ENCODE results near the gene KLF5. TPM values are rescaled to one million over a fixed set of nuclear protein-coding genes. Genes with fewer than 3 reads are reported as not detected.

Gene KLF5
- total RNA-seq, 2 donors from 2014 or later: 334 to 424 TPM

GRCh38 chr13:73077865-73078264 lies 19.1 kb downstream of the KLF5 start:
- H3K36me3 ChIP-seq: no peaks in the 10 kb centered on the region
- no peaks in the 10 kb centered on the region for H3K9me3 ChIP-seq
- no peak overlapping the region for H3K27ac ChIP-seq
- H3K4me1 ChIP-seq: peaks cover 5% of the 10 kb centered on the region
- H3K9ac ChIP-seq (ENCODE audit: low read depth in 2 of 2, low read length in 2 of 2): no peak overlapping the region
- TF ChIP-seq, protein P1, sequence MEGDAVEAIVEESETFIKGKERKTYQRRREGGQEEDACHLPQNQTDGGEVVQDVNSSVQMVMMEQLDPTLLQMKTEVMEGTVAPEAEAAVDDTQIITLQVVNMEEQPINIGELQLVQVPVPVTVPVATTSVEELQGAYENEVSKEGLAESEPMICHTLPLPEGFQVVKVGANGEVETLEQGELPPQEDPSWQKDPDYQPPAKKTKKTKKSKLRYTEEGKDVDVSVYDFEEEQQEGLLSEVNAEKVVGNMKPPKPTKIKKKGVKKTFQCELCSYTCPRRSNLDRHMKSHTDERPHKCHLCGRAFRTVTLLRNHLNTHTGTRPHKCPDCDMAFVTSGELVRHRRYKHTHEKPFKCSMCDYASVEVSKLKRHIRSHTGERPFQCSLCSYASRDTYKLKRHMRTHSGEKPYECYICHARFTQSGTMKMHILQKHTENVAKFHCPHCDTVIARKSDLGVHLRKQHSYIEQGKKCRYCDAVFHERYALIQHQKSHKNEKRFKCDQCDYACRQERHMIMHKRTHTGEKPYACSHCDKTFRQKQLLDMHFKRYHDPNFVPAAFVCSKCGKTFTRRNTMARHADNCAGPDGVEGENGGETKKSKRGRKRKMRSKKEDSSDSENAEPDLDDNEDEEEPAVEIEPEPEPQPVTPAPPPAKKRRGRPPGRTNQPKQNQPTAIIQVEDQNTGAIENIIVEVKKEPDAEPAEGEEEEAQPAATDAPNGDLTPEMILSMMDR (IDR thresholded peaks at IDR 0.05): no peak
- no peak overlapping the region for H3K4me3 ChIP-seq
- no peak for DNase-seq
- no peaks in the 10 kb centered on the region for H3K27me3 ChIP-seq
- intact Hi-C loops (cut with DNase I): no loop called here

DNA sequence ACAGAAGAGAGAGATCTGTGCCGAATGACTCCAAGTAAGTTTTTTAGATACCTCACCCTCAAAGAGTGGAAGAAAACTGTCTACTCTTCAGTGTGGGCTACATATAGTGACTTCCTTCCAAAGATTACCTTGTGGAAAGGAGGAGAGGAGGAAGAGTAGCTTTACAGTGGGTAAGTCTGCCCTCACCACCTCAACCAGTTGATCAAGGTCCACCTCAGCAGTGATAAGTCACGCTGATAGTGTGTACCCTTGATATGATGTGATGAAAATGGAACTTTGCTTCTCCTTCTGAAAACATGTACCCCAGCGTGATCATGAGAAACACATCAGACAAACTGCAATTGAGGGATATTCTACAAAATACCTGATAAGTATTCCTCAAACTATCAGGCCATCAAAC lies 20.6 kb downstream of the KLF5 start:
- Histone ChIP-seq H3K27me3 (no peaks in the 10 kb centered on the region), H3K9ac (ENCODE audit: low read depth in 2 of 2, low read length in 2 of 2) (no peak overlapping the region), H3K4me1 (no peaks in the 10 kb centered on the region), H3K27ac (peak overlapping the region; percentile 41), H3K36me3 (no peaks in the 10 kb centered on the region), H3K9me3 (no peaks in the 10 kb centered on the region), H3K4me3 (no peak overlapping the region)
- DNase-seq: no peak
- intact Hi-C loops (cut with DNase I): no loop called here
- TF ChIP-seq, protein P1 (IDR thresholded peaks at IDR 0.05): no peak

DNA sequence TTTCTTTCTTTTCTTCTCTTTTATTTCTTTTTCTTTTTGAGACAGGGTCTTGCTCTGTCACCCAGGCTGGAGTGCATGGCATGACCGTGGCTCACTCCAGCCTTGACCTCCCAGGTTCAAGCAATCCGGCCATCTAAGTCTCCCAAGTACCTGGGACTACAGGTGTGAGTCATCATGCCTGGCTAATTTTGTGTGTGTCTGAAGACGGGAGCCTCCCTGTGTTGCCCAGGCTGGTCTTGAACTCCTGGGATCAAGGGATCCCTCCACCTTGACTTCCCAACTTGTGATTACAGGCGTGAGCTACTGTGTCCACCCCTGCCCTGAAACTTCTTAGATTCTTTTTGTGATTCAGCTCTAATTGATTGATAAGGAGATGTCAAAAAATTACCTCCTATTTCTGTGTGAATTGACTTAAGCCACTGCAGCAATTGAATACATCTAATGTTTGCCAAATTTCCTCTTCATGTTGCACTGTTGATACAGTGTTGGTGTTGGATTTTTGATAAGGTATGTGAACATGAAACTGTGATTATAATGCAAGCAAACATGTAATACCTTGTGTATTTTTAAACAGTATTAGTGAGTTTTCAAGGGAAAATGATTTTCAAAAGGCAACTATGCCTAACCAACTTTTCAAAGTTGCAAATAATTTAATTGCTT lies 22.6 kb downstream of the KLF5 start:
- Histone ChIP-seq H3K27me3 (no peaks in the 10 kb centered on the region), H3K4me3 (no peak overlapping the region), H3K9ac (ENCODE audit: low read depth in 2 of 2, low read length in 2 of 2) (no peak overlapping the region), H3K27ac (no peak overlapping the region), H3K36me3 (no peaks in the 10 kb centered on the region), H3K4me1 (no peaks in the 10 kb centered on the region), H3K9me3 (no peaks in the 10 kb centered on the region)
- DNase-seq: no peak
- intact Hi-C loops (cut with DNase I): loop anchor here (10.0 kb wide), 1 partner anchor 53 kb away; no protein-coding TSS in a partner anchor
- TF ChIP-seq, protein P1 (IDR thresholded peaks at IDR 0.05): no peak

- Histone ChIP-seq H3K4me3 (no peak overlapping the region), H3K27ac (no peak overlapping the region), H3K4me1 (no peaks in the 10 kb centered on the region), H3K9me3 (no peaks in the 10 kb centered on the region), H3K36me3 (no peaks in the 10 kb centered on the region), H3K9ac (ENCODE audit: low read depth in 2 of 2, low read length in 2 of 2) (no peak overlapping the region), H3K27me3 (no peaks in the 10 kb centered on the region)
- TF ChIP-seq, protein P1 (IDR thresholded peaks at IDR 0.05): no peak
- intact Hi-C loops (cut with DNase I): loop anchor here (10.0 kb wide), 1 partner anchor 52 kb away; no protein-coding TSS in a partner anchor
- DNase-seq: no peak
Measured at GRCh38 chr13:73082471-73082870, 23.7 kb downstream of the KLF5 start.

GRCh38 chr13:73082895-73083294 lies 24.1 kb downstream of the KLF5 start:
- no peak for DNase-seq
- H3K9ac ChIP-seq (ENCODE audit: low read depth in 2 of 2, low read length in 2 of 2): no peak overlapping the region
- H3K9me3 ChIP-seq: no peaks in the 10 kb centered on the region
- intact Hi-C loops (cut with DNase I): loop anchor here (10.0 kb wide), 1 partner anchor 52 kb away; no protein-coding TSS in a partner anchor
- TF ChIP-seq, protein P1 (IDR thresholded peaks at IDR 0.05): no peak
- no peak overlapping the region for H3K27ac ChIP-seq
- H3K27me3 ChIP-seq: no peaks in the 10 kb centered on the region
- no peaks in the 10 kb centered on the region for H3K36me3 ChIP-seq
- H3K4me1 ChIP-seq: no peaks in the 10 kb centered on the region
- no peak overlapping the region for H3K4me3 ChIP-seq
